Neural cell (in vitro differentiated cells): ENCODE data around the gene ASAP3. TPM values are rescaled to one million over a fixed set of nuclear protein-coding genes. Genes with fewer than 3 reads are reported as not detected.

Experiments
- H2AFZ ChIP-seq: fragments of 200-600, 300-800 bp; sonication (generic), shearing (Covaris generic); 2 replicates; pipeline ENCODE4 v1.6.0; 2014; ENCODE audit warnings: low read depth, mild to moderate bottlenecking, antibody characterized with exemption, low read length, moderate library complexity
- H3F3A ChIP-seq: fragments of 200-600 bp; shearing (Covaris generic); 2 replicates; pipeline ENCODE4 v1.6.1; 2016; ENCODE audit warnings: mild to moderate bottlenecking, moderate library complexity, mixed read lengths, antibody characterized with exemption, low read length; ENCODE audit not compliant: insufficient read depth, poor library complexity, severe bottlenecking
- H3K27ac ChIP-seq: fragments of 200-600, 300-800 bp; sonication (generic), shearing (Covaris generic); 2 replicates; pipeline ENCODE4 v1.5.1; 2014; ENCODE audit warnings: mild to moderate bottlenecking, low read length, moderate library complexity
- H3K27me3 ChIP-seq: fragments of 300-800, 200-600 bp; sonication (generic), shearing (Covaris generic); 2 replicates; pipeline ENCODE4 v1.6.0; 2014; ENCODE audit warnings: mild to moderate bottlenecking, low read depth, low read length, moderate library complexity; ENCODE audit not compliant: insufficient read depth
- H3K36me3 ChIP-seq: fragments of 300-800, 200-600 bp; sonication (generic), shearing (Covaris generic); 2 replicates; pipeline ENCODE4 v1.5.1; 2014; ENCODE audit warnings: mild to moderate bottlenecking, antibody characterized with exemption, low read length, moderate library complexity; ENCODE audit not compliant: insufficient read depth
- H3K4me2 ChIP-seq: fragments of 300-800, 200-600 bp; sonication (generic), shearing (Covaris generic); 2 replicates; pipeline ENCODE4 v1.6.0; 2014; ENCODE audit warnings: mild to moderate bottlenecking, low read length
- H3K4me3 ChIP-seq: fragments of 300-800, 200-600 bp; sonication (generic), shearing (Covaris generic); 2 replicates; pipeline ENCODE4 v1.5.1; 2014; ENCODE audit warnings: mild to moderate bottlenecking, low read length, moderate library complexity
- H3K79me2 ChIP-seq: fragments of 200-600 bp; shearing (Covaris generic); replicated peaks from 2 replicates; pipeline ENCODE4 v1.6.0; 2014; ENCODE audit warnings: mild to moderate bottlenecking, low read length, moderate library complexity; ENCODE audit not compliant: insufficient read depth
- H3K9ac ChIP-seq: fragments of 300-800, 200-600 bp; sonication (generic), shearing (Covaris generic); 2 replicates; pipeline ENCODE4 v1.6.1; 2016; ENCODE audit warnings: mild to moderate bottlenecking, low read length, mixed read lengths
- H3K9me2 ChIP-seq: fragments of 200-600 bp; shearing (Covaris generic); 2 replicates; pipeline ENCODE4 v1.6.1; 2016; ENCODE audit warnings: mild to moderate bottlenecking, low read length, mixed read lengths; ENCODE audit not compliant: insufficient read depth
- H3K9me3 ChIP-seq: fragments of 200-600, 300-800 bp; sonication (generic), shearing (Covaris generic); 2 replicates; pipeline ENCODE4 v1.6.1; 2016; ENCODE audit warnings: mild to moderate bottlenecking, mixed run types, low read length, moderate library complexity, mixed read lengths
- H4K20me1 ChIP-seq: fragments of 200-600 bp; shearing (Covaris generic); 2 replicates; pipeline ENCODE4 v1.6.1; 2016; ENCODE audit warnings: mild to moderate bottlenecking, mixed run types; ENCODE audit not compliant: insufficient read depth
- EP300 ChIP-seq: fragments of 450-650 bp; conservative IDR thresholded peaks from 2 replicates; pipeline ENCODE4 v1.6.1; 2014; ENCODE audit warnings: antibody characterized with exemption, mild to moderate bottlenecking, moderate library complexity; ENCODE audit not compliant: poor library complexity, severe bottlenecking
- EZH2 ChIP-seq: fragments of 200-600, 300-800 bp; shearing (Covaris generic), sonication (generic); IDR thresholded peaks from 2 replicates; pipeline ENCODE4 v1.6.1; 2014; ENCODE audit warnings: antibody characterized with exemption, low read length, borderline replicate concordance, mild to moderate bottlenecking; ENCODE audit not compliant: insufficient read depth, poor library complexity, severe bottlenecking
- MXI1 ChIP-seq: fragments of 450-650 bp; conservative IDR thresholded peaks from 2 replicates; pipeline ENCODE4 v1.6.1; 2014; ENCODE audit warnings: antibody characterized with exemption, mild to moderate bottlenecking; ENCODE audit not compliant: poor library complexity, severe bottlenecking
- POLR2AphosphoS5 ChIP-seq: IDR thresholded peaks from 2 replicates; pipeline ENCODE4 v1.6.1; 2012
- RAD21 ChIP-seq: fragments of 450-650 bp; conservative IDR thresholded peaks from 2 replicates; pipeline ENCODE4 v1.6.1; 2014; ENCODE audit warnings: antibody characterized with exemption, mild to moderate bottlenecking, moderate library complexity
- SMC3 ChIP-seq: fragments of 450-650 bp; conservative IDR thresholded peaks from 2 replicates; pipeline ENCODE4 v1.6.1; 2014; ENCODE audit warnings: antibody characterized with exemption, mild to moderate bottlenecking, moderate library complexity; ENCODE audit not compliant: poor library complexity
- TAF1 ChIP-seq: IDR thresholded peaks from 2 replicates; pipeline ENCODE4 v1.6.1; 2012; ENCODE audit warnings: low read depth
- polyA plus RNA-seq: library from polyadenylated mRNA; depleted of rRNA; stranded (reverse); fragments of >200 nt; gene quantifications from 2 replicates; pipeline ENCODE4 v1.2.3, GENCODE V29; 2014
- TF ChIP-seq, protein P1 (sequence below): fragments of 450-650 bp; IDR thresholded peaks from 2 replicates; pipeline ENCODE4 v1.5.1; 2014; ENCODE audit warnings: antibody characterized with exemption, mild to moderate bottlenecking, moderate library complexity; ENCODE audit not compliant: poor library complexity, severe bottlenecking
- TF ChIP-seq, protein P2 (sequence below): IDR thresholded peaks from 2 replicates; pipeline ENCODE4 v1.6.1; 2012; ENCODE audit warnings: borderline replicate concordance

Gene ASAP3
- polyA plus RNA-seq, 1 donor from 2014 or later = 24.9 TPM

- H3K36me3 ChIP-seq = no peaks in the 10 kb centered on the region
- H3K27me3 ChIP-seq = no peaks in the 10 kb centered on the region
- no peak overlapping the region for H3K27ac ChIP-seq
- no peaks in the 10 kb centered on the region for H3K9me2 ChIP-seq
- H3F3A ChIP-seq = no peaks in the 10 kb centered on the region
- no peak overlapping the region for H3K9ac ChIP-seq
- H3K4me2 ChIP-seq = no peak overlapping the region
- no peak for TF ChIP-seq RAD21
- no peak for TF ChIP-seq POLR2AphosphoS5
- H4K20me1 ChIP-seq = no peaks in the 10 kb centered on the region
- no peak overlapping the region for H3K4me3 ChIP-seq
- H2AFZ ChIP-seq = no peak overlapping the region
- no peaks in the 10 kb centered on the region for H3K9me3 ChIP-seq
- no peaks in the 10 kb centered on the region for H3K79me2 ChIP-seq
Observed at GRCh38 chr1:23438545-23438944, 45.4 kb downstream of the ASAP3 start.

GRCh38 chr1:23437355-23437664 lies 46.7 kb downstream of the ASAP3 start:
- no peak for TF ChIP-seq TAF1
- Histone ChIP-seq H3K27ac (no peak overlapping the region), H3K9me3 (no peaks in the 10 kb centered on the region), H3K36me3 (peaks cover 6% of the 10 kb centered on the region), H3F3A (no peaks in the 10 kb centered on the region), H3K4me2 (no peak overlapping the region), H3K27me3 (no peaks in the 10 kb centered on the region), H3K4me3 (no peak overlapping the region), H3K9me2 (no peaks in the 10 kb centered on the region), H2AFZ (no peak overlapping the region), H3K9ac (no peak overlapping the region), H3K79me2 (no peaks in the 10 kb centered on the region), H4K20me1 (no peaks in the 10 kb centered on the region)

DNA sequence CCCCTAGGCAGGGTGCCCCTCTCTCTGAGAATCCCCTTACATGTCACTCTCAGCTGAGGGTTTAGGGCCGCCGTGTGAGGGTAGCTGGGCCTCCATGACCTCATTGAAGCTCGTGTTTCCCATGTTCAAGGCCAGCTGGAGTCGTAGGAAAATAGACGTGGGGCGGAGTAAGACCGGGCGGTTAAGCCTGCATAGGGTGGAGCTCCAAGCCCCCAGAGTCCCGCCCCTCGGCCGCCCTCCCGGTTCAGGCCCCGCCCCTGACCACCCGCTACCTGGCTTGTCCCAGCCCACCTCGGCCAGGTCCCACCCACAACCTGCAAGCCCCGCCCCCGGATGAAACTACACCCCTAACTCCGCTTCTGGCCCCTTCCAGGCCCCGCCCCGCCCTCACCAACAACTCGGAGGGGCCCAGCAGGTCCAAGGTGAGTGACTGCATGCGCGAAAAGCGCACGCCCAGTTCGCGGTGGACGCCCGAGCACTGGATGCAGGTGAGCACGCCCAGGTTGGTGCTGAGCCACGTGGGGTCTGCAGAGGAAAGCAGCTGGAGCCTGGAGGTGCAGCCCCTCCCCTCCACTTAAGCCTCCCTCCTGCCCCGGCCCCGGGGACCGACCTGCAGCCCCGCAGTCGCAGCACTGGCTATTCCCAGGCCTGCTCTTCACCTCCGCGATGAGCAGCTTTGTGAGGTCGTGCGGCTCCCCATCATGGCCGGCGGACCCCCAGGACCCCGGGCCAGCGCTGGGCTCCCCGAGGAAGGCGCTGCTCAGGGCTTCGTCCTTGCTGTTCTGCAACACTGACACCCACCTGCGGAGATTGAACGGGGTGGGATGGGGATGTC lies 47.2 kb downstream of the ASAP3 start:
- Histone ChIP-seq H2AFZ (no peak overlapping the region), H3F3A (no peaks in the 10 kb centered on the region), H3K27me3 (no peaks in the 10 kb centered on the region), H4K20me1 (no peaks in the 10 kb centered on the region), H3K9me2 (no peaks in the 10 kb centered on the region), H3K4me2 (no peak overlapping the region), H3K9ac (no peak overlapping the region), H3K4me3 (no peak overlapping the region), H3K79me2 (no peaks in the 10 kb centered on the region), H3K36me3 (peaks cover 6% of the 10 kb centered on the region), H3K9me3 (no peaks in the 10 kb centered on the region), H3K27ac (no peak overlapping the region)
- TF ChIP-seq SMC3 (no peak), MXI1 (no peak), EP300 (no peak), TAF1 (no peak), POLR2AphosphoS5 (no peak)
- TF ChIP-seq, protein P1, sequence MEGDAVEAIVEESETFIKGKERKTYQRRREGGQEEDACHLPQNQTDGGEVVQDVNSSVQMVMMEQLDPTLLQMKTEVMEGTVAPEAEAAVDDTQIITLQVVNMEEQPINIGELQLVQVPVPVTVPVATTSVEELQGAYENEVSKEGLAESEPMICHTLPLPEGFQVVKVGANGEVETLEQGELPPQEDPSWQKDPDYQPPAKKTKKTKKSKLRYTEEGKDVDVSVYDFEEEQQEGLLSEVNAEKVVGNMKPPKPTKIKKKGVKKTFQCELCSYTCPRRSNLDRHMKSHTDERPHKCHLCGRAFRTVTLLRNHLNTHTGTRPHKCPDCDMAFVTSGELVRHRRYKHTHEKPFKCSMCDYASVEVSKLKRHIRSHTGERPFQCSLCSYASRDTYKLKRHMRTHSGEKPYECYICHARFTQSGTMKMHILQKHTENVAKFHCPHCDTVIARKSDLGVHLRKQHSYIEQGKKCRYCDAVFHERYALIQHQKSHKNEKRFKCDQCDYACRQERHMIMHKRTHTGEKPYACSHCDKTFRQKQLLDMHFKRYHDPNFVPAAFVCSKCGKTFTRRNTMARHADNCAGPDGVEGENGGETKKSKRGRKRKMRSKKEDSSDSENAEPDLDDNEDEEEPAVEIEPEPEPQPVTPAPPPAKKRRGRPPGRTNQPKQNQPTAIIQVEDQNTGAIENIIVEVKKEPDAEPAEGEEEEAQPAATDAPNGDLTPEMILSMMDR = no peak

DNA sequence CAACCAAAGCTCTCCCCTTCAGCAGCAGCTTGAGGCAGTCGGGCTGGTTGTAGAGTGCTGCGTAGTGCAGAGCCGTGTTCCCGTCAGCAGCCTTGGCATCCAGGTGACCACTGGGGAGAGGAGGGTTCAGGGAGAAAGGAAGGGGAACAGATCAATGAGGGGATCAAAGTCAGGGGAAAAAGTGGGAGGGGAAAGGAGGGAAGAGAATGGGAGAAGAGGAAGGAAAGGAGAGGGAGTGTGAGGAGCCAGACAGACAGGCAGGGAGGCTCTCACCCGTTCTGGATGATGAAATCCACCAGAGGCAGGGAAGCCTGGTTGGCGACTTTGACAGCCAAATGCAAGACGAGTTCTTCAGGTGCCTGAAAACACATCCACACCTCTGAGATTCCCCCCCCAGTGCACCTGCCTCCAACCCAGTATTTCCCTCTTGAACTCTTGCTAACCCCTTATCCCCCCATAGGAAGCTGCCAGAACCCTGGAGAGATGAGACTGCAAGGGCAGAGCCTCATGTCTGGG lies 49.7 kb downstream of the ASAP3 start:
- Histone ChIP-seq H3K36me3 (peaks cover 6% of the 10 kb centered on the region), H3K79me2 (no peaks in the 10 kb centered on the region), H3K9ac (no peak overlapping the region), H3K9me3 (no peaks in the 10 kb centered on the region), H3F3A (no peaks in the 10 kb centered on the region), H4K20me1 (no peaks in the 10 kb centered on the region), H3K27me3 (no peaks in the 10 kb centered on the region), H3K9me2 (no peaks in the 10 kb centered on the region), H3K4me2 (no peak overlapping the region), H2AFZ (no peak overlapping the region), H3K4me3 (no peak overlapping the region), H3K27ac (no peak overlapping the region)
- no peak for TF ChIP-seq MXI1
- TF ChIP-seq EZH2 = no peak
- TF ChIP-seq, protein P1 = no peak
- TF ChIP-seq, protein P2, sequence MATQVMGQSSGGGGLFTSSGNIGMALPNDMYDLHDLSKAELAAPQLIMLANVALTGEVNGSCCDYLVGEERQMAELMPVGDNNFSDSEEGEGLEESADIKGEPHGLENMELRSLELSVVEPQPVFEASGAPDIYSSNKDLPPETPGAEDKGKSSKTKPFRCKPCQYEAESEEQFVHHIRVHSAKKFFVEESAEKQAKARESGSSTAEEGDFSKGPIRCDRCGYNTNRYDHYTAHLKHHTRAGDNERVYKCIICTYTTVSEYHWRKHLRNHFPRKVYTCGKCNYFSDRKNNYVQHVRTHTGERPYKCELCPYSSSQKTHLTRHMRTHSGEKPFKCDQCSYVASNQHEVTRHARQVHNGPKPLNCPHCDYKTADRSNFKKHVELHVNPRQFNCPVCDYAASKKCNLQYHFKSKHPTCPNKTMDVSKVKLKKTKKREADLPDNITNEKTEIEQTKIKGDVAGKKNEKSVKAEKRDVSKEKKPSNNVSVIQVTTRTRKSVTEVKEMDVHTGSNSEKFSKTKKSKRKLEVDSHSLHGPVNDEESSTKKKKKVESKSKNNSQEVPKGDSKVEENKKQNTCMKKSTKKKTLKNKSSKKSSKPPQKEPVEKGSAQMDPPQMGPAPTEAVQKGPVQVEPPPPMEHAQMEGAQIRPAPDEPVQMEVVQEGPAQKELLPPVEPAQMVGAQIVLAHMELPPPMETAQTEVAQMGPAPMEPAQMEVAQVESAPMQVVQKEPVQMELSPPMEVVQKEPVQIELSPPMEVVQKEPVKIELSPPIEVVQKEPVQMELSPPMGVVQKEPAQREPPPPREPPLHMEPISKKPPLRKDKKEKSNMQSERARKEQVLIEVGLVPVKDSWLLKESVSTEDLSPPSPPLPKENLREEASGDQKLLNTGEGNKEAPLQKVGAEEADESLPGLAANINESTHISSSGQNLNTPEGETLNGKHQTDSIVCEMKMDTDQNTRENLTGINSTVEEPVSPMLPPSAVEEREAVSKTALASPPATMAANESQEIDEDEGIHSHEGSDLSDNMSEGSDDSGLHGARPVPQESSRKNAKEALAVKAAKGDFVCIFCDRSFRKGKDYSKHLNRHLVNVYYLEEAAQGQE = no peak
- no peak for TF ChIP-seq POLR2AphosphoS5
- TF ChIP-seq EP300 = no peak
- TF ChIP-seq RAD21 = no peak
- no peak for TF ChIP-seq SMC3
- no peak for TF ChIP-seq TAF1
